H1 (cell line): Measurements from ENCODE around the gene ILF3.

Experiments used
- CTCF ChIP-seq, 3 experiments: IDR thresholded peaks; 1 replicate in 2 of 3; 2 replicates in 1 of 3; pipeline versions ENCODE4 v1.5.1 to v1.6.1; 2011; ENCODE audit warnings: low read length in 3 of 3, mild to moderate bottlenecking in 3 of 3, inconsistent platforms in 2 of 3, low read depth in 1 of 3, moderate library complexity in 1 of 3; ENCODE audit not compliant: insufficient read depth in 1 of 3; ENCODE audit errors: control extremely low read depth in 1 of 3
- JUN ChIP-seq: IDR thresholded peaks from 2 replicates; pipeline ENCODE4 v1.6.1; 2011; ENCODE audit warnings: low read depth, mild to moderate bottlenecking, improper control_type of control experiment, low read length
- SP1 ChIP-seq: IDR thresholded peaks from 2 replicates; pipeline ENCODE4 v1.6.1; 2011; ENCODE audit warnings: low read depth, low read length
- ZNF274 ChIP-seq: IDR thresholded peaks from 2 replicates; pipeline ENCODE4 v1.7.0; 2012; ENCODE audit warnings: low read length, borderline replicate concordance; ENCODE audit errors: extremely low read depth

GRCh38 chr19:10646456-10647159, 7.5 kb upstream of the ILF3 start:
- TF ChIP-seq SP1 = no peak
- TF ChIP-seq JUN = no peak
- no peak for TF ChIP-seq CTCF (IDR thresholded peaks at IDR 0.05; ENCODE audit: control extremely low read depth in 1 of 3, insufficient read depth in 1 of 3, low read depth in 1 of 3, low read length in 3 of 3)
- TF ChIP-seq ZNF274 = no peak
